ENCODE results near the gene DCDC2. TPM values are rescaled to one million over a fixed set of nuclear protein-coding genes. Genes with fewer than 3 reads are reported as not detected.
"Not testable (repeated sequence)": the region's sequence is repeated elsewhere in the genome, so short reads cannot be mapped to it uniquely, and the experiment has no call there.

DCDC2 gene
- total and polyA plus RNA-seq, 7 donors: 0.45 to 3.1 (median 0.74) TPM

GRCh38 chr6:24385536-24386269, 27.8 kb upstream of the DCDC2 start:
- H3K36me3 ChIP-seq (ENCODE audit: insufficient read depth in 1 of 2, low read depth in 1 of 2): no peaks in the 10 kb centered on the region
- 66 to 76% (median 75%) methylated on average over 8 of the region's 8 CpGs for WGBS, 3 donors
- no peaks in the 10 kb centered on the region for H3K9me3 ChIP-seq
- H3K27me3 ChIP-seq (ENCODE audit: insufficient read depth in 3 of 3, low read length in 2 of 3): no peaks in the 10 kb centered on the region
- intact Hi-C loops (cut with DNase I): loop anchor here in 1 of 2 donors (5.0 kb wide), 1 partner anchor 103 kb away; no protein-coding TSS in a partner anchor
- H3K4me3 ChIP-seq: no peak overlapping the region
- no peaks in the 10 kb centered on the region for H3K4me1 ChIP-seq
- DNase-seq (no peak), ATAC-seq (no peak)
- no peak overlapping the region for H3K27ac ChIP-seq
- TF ChIP-seq, protein P1, sequence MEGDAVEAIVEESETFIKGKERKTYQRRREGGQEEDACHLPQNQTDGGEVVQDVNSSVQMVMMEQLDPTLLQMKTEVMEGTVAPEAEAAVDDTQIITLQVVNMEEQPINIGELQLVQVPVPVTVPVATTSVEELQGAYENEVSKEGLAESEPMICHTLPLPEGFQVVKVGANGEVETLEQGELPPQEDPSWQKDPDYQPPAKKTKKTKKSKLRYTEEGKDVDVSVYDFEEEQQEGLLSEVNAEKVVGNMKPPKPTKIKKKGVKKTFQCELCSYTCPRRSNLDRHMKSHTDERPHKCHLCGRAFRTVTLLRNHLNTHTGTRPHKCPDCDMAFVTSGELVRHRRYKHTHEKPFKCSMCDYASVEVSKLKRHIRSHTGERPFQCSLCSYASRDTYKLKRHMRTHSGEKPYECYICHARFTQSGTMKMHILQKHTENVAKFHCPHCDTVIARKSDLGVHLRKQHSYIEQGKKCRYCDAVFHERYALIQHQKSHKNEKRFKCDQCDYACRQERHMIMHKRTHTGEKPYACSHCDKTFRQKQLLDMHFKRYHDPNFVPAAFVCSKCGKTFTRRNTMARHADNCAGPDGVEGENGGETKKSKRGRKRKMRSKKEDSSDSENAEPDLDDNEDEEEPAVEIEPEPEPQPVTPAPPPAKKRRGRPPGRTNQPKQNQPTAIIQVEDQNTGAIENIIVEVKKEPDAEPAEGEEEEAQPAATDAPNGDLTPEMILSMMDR (IDR thresholded peaks at IDR 0.05): no peak

DNA sequence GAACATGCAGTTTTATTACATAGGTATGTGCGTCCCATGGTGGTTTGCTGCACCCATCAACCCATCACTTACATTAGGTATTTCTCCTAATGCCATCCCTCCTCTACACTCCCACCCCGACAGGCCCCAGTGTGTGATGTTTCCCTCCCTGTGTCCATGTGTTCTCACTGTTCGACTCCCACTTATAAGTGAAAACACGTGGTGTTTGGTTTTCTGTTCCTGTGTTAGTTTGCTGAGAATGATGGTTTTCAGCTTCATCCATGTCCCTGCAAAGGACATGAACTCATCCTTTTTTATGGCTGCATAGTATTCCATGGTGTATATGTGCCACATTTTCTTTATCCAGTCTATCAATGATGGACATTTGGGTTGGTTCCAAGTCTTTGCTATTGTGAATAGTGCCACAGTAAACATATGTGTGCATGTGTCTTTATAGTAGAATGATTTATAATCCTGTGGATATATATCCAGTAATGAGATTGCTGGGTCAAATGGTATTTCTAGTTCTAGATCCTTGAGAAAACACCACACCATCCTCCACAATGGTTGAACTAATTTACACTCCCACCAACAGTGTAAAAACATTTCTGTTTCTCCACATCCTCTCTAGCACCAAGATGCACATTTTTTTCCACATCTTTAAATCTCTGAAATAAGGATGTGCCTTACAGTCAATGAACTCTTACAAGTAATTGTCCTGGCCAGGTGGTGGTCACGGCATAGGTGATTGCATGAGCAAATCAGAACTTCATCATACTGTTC, 26.7 kb upstream of the DCDC2 start:
- DNase-seq; H3K27me3 ChIP-seq (ENCODE audit: insufficient read depth in 3 of 3, low read length in 2 of 3); H3K27ac ChIP-seq; H3K4me3 ChIP-seq; H3K36me3 ChIP-seq (ENCODE audit: insufficient read depth in 1 of 2, low read depth in 1 of 2); ATAC-seq; H3K4me1 ChIP-seq; H3K9me3 ChIP-seq: not testable (repeated sequence)
- WGBS, 3 donors: 90 to 97% (median 93%) methylated on average over 5 of the region's 5 CpGs
- intact Hi-C loops (cut with DNase I): loop anchor here in 1 of 2 donors (5.0 kb wide), 1 partner anchor 102 kb away; no protein-coding TSS in a partner anchor

- intact Hi-C loops (cut with DNase I); ATAC-seq; H3K9me3 ChIP-seq; H3K27me3 ChIP-seq (ENCODE audit: insufficient read depth in 3 of 3, low read length in 2 of 3); H3K4me3 ChIP-seq; H3K36me3 ChIP-seq (ENCODE audit: insufficient read depth in 1 of 2, low read depth in 1 of 2); H3K27ac ChIP-seq; DNase-seq; H3K4me1 ChIP-seq: not testable (repeated sequence)
- WGBS, 3 donors: 86 to 91% (median 91%) methylated on average over 9 of the region's 9 CpGs
Measured at GRCh38 chr6:24382891-24383494, 25.1 kb upstream of the DCDC2 start.

GRCh38 chr6:24382220-24382540, 24.3 kb upstream of the DCDC2 start:
- Histone ChIP-seq H3K27me3 (ENCODE audit: insufficient read depth in 3 of 3, low read length in 2 of 3) (no peaks in the 10 kb centered on the region), H3K36me3 (ENCODE audit: insufficient read depth in 1 of 2, low read depth in 1 of 2) (no peaks in the 10 kb centered on the region), H3K4me3 (no peak overlapping the region), H3K27ac (no peak overlapping the region), H3K4me1 (no peaks in the 10 kb centered on the region), H3K9me3 (no peaks in the 10 kb centered on the region)
- WGBS, 3 donors: 86 to 95% (median 89%) methylated on average over 1 of the region's 1 CpG
- TF ChIP-seq, protein P1 (IDR thresholded peaks at IDR 0.05): no peak
- intact Hi-C loops (cut with DNase I): no loop called here
- ATAC-seq: no peak
- no peak for DNase-seq

GRCh38 chr6:24381476-24382219, 23.8 kb upstream of the DCDC2 start:
- ATAC-seq: no peak
- intact Hi-C loops (cut with DNase I): no loop called here
- DNase-seq: no peak
- WGBS, 3 donors: 95 to 97% (median 96%) methylated on average over 4 of the region's 4 CpGs
- Histone ChIP-seq H3K27me3 (ENCODE audit: insufficient read depth in 3 of 3, low read length in 2 of 3) (no peaks in the 10 kb centered on the region), H3K4me3 (no peak overlapping the region), H3K36me3 (ENCODE audit: insufficient read depth in 1 of 2, low read depth in 1 of 2) (no peaks in the 10 kb centered on the region), H3K27ac (no peak overlapping the region), H3K4me1 (no peaks in the 10 kb centered on the region), H3K9me3 (no peaks in the 10 kb centered on the region)
- TF ChIP-seq, protein P1 (IDR thresholded peaks at IDR 0.05): no peak

Measured in psoas muscle (tissue), 8 donors.